HG02571 (cell line): ENCODE measurements around the gene ATRN.
A peak's percentile ranks its signal among the peaks of the same experiment; 100 is the strongest.
"Not testable (repeated sequence)": the region's sequence is repeated elsewhere in the genome, so short reads cannot be mapped to it uniquely, and the experiment has no call there.

Experiments
- ATAC-seq: cut with Tn5 transposase; IDR thresholded peaks from one replicate; pipeline ENCODE4 v1.9.1; 2021; ENCODE audit warnings: mild to moderate bottlenecking, moderate library complexity; ENCODE audit not compliant: unreplicated experiment

The ATRN gene

DNA sequence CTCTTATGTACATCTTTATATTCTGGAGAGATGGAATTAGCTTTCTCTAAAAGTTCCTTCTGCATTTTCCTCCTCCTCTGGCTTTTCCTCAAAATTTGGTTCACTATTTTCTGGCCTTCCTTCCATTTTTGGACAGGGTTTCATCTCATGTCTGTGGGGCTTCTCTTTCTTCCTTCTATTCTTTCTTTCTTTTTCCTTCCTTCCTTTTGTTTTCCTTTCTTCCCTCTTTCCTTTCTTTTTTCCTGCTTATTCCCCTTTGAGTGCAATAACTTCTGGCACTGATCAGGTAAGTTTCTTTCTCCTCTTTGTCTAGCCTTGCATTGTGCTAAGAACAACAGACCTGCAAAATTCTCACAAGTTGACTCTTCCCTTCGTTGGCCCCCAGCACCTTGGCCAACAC, 5.5 kb upstream of the ATRN start:
- ATAC-seq: no peak

DNA sequence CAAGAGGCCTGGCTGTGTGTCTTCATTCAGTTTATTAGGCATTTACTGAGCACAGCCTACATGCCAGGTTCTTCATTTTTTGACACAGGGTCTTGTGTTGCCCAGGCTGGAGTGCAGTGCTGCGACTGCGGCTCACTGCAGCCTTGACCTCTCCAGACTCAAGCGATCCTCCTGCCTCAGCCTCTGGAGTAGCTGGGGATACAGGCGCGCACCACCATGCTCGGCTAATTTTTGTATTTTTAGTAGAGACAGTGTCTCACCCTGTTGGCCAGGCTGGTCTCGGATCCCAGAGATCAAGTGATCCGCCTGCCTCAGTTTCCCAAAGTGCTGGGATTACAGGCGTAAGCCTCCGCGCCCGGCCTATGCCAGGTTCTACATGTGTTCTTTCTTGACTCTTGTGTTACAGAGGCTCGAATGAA, 601 bp upstream of the ATRN start:
- no peak for ATAC-seq

DNA sequence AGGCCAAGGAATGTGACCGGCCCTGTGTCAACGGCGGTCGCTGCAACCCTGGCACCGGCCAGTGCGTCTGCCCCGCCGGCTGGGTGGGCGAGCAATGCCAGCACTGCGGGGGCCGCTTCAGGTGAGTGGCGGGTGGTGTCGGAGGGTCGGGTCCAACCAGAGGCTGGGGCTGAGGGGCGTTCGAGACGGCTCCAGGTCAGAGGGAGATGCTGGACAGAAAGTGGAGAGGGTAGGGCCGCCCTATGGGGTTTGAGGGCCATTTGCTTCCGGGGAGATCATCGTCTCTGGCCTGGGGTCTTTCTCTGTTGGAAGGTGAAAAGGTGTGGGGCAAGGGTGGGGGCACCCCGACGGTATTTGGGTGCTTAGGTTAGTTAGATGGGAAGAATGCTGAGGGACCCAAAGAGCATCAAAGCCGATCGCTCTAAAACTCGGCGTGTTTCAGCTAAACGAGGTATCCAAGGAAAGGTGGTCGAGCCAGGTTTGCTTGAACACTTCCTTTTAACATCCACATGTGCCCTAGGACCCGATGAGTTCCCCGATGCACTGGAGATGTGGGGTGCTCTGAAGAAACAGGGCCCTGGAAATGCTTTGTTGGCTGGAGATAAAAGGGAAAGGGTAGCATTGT, 691 bp downstream of the ATRN start:
- peak; percentile 33 for ATAC-seq

DNA sequence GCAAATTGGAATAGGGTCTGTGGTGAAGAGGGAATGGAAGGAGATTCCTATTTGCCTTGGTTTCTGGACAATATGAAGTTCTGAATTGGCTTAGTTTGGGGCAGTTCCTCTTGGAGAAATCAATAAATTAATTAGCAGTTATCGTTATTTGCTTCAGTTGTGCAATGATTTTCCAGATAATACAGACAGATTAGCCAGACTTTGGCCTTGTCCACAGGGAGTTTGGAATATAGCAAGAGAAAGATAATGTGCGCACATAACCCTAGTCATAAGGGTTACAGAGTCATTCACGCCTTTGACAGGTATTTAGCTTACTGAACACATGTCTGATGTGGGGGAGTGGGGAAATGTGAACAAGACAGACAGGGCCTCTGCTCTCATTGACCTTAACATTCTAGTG, 1.3 kb downstream of the ATRN start:
- no peak for ATAC-seq

DNA sequence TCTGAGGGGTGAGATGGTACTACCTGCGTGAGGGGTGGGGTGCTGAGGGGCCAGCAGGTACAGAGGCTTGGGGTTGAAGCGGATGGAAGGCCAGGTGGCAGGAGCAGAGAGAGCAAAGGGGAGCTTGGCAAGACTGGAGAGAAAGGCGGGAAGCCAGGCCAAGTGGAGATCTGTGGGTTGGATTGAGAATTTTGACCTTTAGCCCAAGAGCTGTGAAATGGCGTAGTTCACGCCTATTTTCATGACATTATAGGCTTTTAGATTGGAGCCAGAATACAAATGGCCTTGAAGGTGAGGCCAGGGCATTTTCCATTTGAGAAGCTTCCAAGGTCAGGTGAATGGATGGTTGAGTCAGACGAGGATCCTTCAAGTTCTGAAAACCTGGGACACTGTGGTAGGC, 2.5 kb downstream of the ATRN start:
- ATAC-seq: no peak

DNA sequence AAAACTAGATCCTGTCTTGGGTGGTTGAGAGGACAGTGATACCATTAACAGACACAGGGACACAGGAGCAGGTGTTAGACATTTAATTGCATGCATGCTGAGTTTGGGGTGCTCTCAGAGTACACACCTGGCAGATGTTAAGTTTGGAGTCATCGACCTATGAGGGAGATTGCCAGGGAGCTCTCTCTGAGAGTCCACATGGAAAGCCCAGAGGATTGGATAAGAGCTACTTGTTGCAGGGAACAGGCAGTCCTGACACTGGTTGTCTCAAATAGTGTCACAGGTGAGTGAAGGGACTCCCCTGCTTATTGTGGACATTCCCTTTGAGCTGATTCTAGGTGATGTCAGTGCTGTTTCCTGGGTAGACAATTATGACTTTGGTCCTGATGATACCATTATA, 3.1 kb downstream of the ATRN start:
- ATAC-seq: no peak

DNA sequence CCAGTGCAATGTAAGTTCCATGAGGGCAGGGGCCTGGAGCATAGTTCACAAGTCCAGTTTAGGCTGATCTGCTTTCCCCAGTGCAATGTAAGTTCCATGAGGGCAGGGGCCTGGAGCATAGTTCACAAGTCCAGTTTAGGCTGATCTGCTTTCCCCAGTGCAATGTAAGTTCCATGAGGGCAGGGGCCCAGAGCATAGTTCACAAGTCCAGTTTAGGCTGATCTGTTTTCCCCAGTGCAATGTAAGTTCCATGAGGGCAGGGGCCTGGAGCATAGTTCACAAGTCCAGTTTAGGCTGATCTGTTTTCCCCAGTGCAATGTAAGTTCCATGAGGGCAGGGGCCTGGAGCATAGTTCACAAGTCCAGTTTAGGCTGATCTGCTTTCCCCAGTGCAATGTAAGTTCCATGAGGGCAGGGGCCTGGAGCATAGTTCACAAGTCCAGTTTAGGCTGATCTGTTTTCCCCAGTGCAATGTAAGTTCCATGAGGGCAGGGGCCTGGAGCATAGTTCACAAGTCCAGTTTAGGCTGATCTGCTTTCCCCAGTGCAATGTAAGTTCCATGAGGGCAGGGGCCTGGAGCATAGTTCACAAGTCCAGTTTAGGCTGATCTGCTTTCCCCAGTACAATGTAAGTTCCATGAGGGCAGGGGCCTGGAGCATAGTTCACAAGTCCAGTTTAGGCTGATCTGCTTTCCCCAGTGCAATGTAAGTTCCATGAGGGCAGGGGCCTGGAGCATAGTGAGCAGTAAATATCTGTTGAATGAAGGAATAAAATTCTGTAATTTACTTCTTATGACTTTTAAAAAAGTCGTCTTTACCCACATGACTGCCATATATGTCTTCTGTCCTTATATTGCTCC, 6.4 kb downstream of the ATRN start:
- not testable (repeated sequence) for ATAC-seq

DNA sequence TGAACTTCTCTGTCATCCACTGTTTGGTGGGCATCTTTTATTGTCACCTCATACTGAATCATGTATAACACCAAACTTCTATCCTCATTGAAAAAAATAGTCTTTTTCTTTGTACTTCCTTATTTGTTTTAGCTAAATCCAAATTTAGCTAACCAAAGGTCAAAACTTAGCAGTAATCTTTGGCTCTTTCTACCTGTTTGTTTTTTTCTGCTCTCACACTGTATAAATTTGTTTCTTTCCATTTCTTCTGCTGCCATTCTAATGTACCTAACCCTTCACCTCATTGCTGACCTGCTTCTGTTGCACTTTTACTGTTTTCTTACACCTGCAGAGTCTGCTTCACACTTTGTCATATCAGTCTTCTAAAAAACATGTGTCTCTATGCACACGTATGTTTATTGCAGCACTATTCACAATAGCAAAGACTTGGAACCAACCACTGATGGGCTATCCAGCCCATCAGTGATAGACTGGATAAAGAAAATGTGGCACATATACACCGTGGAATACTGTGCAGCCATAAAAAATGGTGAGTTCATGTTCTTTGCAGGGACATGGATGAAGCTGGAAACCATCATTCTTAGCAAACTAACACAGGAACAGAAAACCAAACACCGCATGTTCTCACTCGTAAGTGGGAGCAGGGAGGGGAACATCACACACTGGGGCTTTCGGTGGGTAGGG, 7.2 kb downstream of the ATRN start:
- ATAC-seq: no peak

DNA sequence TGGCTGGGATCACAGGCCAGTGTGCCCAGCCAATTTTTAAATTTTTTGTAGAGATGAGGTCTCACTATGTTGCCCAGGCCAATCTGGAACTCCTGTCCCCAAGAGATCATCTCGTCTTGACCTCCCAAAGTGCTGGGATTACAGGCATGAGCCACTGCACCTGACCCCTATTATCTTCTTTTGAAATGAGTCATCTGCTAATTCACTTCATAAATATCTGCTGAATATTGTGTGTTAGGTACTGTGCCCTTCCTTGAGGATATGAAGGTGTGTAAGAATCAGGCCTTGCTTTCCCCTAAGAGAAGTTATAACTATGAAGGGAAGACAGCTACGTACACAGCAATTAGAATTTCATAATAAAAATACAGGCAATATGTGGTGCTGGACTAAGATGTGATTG, 8.2 kb downstream of the ATRN start:
- no peak for ATAC-seq

DNA sequence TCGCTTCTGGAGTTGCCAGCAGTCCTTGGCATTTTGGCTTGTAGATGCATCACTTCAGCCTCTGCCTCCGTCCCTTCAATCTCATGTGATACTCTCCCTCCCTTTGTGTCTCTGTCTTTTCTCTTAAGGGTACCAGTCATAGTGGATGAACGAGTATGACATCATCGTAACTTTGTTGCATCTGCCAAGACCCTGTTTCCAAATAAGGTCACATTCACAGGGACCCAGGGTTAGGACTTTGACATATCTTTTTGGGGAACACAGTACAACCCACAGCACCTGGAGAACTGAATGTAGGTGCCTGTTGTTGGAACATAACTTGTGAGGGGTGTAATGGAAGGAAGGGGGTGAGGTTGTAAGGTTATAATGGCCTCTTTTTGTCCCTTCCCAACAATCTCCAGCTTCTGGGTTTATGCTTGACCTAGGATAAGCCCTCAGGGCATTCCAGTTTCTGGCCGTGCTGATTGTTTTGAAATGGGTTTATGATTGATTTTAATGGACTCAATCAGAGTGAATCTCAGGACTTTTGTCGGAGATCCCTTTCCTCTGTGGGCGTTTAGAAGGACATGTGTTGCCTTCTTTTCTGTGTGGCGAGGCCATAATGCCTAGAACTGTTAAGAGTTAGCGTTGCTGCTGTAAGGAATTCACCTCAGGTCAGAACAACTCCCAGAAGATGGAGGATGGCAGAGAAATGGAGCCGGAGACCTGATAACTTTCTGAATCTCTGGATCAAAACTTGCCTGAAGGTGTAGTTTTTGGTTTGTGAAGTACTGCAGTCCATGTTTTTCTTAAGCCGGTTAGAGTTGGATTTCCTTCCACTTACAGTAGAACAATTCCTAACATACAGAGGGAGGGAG, 9.2 kb downstream of the ATRN start:
- ATAC-seq: no peak

DNA sequence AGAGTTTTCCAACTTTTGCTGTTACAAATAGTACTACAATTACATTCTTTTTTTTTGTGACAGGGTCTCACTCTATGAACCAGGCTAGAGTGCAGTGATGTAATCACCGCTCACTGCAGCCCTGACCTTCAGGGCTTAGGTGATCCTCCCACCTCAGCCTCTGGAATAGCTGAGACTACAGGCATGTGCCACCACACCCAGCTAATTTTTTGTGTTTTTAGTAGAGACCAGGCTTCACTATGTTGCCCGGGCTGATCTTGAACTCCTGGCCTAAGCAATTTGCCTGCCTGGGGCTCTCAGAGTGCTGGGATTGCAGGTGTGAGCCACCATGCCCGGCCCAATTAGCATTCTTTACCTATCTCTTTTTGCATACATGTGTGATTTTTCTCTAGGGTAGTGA, 12.5 kb downstream of the ATRN start:
- no peak for ATAC-seq

DNA sequence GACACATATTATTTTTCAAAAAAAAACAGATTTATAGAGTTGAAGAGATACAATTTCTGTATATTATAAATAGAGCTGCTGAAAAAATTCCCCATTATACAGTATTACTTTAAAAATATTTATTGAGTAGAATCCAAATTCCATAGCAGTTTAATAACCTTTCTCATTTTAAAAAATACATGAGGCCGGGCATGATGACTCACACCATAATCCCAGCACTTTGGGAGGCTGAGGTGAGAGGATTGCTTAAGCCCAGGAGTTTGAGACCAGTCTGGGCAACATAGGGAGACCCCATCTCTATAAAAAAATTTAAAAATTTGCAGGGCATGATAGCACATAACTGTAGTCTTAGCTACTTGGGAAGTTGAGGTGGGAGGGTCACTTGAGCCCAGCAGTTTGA, 13.0 kb downstream of the ATRN start:
- ATAC-seq: no peak

DNA sequence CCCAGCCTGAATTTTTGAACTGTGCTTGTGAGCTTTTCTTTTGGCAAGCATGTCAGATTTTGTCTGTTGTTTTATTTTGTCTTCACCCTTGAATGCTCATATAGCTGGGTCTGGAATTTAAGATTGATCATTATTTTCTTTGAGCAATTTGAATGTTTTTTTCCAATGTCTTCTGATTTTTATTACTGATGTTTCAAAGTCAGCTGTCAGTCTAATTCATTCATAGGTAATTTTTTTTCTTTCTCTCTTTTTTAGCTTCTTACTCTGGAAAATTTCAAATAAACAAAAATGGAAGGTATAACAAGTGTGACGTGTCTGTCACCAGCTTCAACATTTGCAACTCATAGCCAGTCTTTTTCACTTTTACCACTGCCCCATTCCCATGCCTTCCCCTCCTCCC, 15.1 kb downstream of the ATRN start:
- ATAC-seq: no peak

DNA sequence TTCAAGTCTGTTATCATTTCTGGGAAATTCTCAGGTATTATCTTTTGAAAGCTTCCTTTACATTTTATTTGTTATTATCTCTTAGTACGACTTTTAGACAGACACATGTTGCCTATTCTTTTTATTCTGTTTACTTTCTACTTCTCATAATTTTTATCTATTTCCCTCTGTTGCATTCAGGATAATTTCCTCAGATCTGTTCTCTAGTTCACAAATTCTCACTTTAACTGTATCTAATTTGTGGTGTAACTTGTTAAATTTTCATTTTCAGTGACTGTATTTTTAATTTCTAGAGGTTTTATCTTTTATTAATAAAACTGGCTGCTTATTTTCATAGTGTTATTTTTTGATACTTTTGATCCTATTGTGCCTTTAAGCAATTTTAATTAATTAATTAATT, 16.0 kb downstream of the ATRN start:
- no peak for ATAC-seq

DNA sequence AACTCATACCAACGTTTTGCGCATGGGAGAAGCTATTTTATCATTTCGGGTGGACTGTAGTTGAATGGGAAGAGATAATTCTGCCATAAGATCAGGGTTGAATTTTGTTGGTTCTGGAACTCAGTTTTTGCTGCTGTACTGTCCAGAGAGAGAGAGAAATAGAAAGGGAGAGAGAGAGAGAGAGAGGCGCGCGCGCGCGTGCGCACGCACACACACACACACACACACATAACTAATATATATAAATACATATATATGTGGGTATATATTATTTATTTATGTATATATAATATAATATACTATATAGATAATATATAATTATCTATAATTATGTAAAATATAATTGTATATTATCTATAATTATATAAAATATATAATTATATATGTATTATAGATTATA, 21.9 kb downstream of the ATRN start:
- ATAC-seq: no peak

DNA sequence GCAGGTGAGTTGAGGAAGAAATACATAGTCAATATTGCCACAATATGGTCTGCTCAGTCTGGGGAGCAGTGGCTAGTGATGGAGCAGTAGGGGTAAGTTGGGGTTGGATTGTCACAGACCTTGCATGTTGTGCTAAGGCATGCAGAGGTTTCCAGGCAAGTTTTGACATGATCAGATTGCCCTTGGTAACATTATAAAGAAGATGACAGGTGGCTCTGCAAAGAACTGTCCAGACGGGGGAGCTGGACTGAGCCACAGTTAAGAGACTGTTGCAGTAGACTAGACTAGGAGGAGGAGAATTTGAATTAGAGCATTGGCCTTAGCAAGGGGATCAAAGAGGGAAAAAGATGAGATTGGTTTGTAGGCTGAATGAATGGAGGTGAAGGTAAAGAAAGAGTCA, 23.4 kb downstream of the ATRN start:
- ATAC-seq: no peak

DNA sequence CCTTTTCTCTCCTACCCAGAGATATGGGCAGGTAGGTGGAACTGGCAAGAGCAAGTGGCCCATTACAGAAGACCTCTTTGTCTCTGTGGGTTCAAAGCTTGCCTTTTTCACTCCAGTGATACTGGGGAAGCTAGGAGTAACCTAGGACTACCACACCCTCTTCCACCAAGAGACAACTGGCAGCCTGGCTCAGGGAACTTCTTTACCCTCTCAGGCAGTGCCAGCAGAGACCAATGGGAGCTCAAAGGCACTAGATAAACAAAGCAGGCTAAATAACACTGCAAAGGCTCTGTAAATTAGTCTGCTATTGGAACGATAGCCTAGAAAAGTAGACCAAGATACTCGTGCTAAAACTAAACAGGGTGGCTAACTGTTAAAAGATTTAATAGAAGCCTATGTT, 32.1 kb downstream of the ATRN start:
- no peak for ATAC-seq

DNA sequence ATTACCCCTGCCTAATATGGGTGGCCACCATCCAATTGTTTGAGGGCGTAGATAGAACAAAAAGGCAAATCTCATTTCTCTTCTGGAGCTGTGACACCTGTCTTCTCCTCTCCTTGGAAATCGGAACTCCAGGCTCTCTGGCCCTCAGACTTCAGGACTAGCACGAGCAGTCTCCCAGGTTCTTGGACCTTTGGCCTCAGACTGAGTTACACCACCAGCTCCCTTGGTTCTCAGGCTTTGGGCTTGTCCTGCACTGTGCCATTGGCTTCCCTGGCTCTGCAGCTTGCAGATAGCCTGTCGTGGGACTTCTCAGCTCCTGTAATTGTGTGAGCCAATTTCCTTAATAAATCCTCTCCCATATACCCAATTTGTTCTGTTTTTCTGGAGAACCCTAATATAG, 34.3 kb downstream of the ATRN start:
- ATAC-seq: no peak

DNA sequence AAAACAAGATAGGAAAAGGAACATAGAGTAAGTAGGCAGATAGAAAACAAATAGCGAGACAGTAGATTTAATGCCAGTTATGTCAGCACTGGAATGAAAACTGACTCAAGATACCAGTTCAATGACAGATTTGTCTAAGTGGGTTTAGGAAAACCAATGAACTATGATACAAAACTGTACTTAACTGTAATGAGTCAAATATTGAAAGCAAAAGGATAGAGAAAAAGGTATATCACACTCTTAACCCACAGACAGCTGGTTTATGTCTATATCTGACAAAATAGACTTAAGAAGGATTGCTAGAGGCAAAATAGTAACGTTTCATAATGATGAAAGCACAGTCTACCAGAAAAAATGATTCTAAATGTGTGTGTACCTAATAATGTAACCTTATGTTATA, 38.2 kb downstream of the ATRN start:
- ATAC-seq: no peak

DNA sequence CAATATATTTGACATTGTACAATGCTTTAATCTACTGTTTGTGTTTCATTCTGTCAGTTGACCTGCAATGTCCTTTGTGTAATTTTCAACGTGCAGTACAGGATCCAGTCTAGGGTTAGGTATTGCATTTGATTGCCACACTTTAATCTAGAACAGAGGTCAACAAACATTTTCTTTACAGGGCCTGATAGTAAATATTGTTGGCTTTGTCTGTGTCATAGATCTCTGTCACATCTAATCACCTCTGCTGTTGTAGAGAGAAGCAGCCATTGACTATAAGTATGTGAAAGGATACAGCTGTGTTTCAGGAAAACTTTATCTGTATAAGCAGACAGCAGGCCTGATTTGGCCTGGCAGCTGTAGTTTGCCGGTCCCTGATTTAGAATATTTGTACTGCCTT, 39.3 kb downstream of the ATRN start:
- ATAC-seq: no peak

DNA sequence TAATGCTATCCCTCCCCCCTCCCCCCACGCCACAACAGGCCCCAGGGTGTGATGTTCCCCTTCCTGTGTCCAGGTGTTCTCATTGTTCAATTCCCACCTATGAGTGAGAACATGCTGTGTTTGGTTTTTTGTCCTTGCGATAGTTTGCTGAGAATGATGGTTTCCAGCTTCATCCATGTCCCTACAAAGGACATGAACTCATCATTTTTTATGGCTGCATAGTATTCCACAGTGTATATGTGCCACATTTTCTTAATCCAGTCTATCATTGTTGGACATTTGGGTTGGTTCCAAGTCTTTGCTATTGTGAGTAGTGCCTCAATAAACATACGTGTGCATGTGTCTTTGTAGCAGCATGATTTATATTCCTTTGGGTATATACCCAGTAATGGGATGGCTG, 41.4 kb downstream of the ATRN start:
- not testable (repeated sequence) for ATAC-seq
